Stomach (tissue), 4 donors: ENCODE measurements around the gene AGAP1.

ENCODE experiments used
- POLR2A ChIP-seq, 4 donors: fragments of 450-650 bp; IDR thresholded peaks; one replicate each; pipeline ENCODE4 v1.6.1; 2016; ENCODE audit warnings: antibody characterized with exemption in 4 of 4, control low read depth in 2 of 4, mild to moderate bottlenecking in 1 of 4, moderate library complexity in 1 of 4
- TF ChIP-seq, protein P1 (sequence below), 7 experiments: fragments of 450-650 bp in 4 of 7; fragments of 200-600 bp in 3 of 7; sonication (generic) in 3 of 7; IDR thresholded peaks; one replicate each; pipeline ENCODE4 v1.5.1; 2016 to 2019; ENCODE audit warnings: antibody characterized with exemption in 7 of 7, control low read depth in 2 of 7, mild to moderate bottlenecking in 1 of 7

DNA sequence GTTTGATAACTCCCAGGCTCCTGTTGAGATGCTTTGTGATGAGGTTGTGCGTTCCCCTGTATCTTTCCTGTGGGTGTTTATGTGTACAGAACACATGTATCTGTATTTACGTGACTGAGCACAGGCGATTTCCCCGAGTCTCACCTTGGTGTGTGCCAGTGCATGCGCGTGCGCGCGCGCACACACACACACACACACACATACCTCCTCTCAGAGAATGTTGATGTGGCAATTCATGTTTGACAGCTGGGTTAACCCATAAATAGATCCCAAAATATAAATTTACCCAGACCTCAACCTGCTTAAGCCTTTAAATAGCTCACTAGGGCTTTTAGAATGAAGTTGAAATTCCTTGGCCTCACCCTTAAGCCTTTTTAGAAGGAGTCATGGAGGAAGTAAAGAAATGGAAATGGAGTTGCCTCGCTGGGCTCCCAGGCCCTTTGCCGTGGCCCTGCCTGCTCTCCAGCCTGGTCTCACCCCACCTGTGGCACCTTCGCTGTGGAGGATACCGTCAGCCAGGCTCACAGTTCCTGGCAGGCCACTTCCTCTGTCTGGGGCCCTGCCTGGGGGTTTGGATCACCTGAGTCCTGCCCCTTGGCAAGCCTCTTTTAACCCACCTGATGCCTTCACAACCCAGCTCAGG, 20.3 kb downstream of the AGAP1 start:
- TF ChIP-seq, protein P1, sequence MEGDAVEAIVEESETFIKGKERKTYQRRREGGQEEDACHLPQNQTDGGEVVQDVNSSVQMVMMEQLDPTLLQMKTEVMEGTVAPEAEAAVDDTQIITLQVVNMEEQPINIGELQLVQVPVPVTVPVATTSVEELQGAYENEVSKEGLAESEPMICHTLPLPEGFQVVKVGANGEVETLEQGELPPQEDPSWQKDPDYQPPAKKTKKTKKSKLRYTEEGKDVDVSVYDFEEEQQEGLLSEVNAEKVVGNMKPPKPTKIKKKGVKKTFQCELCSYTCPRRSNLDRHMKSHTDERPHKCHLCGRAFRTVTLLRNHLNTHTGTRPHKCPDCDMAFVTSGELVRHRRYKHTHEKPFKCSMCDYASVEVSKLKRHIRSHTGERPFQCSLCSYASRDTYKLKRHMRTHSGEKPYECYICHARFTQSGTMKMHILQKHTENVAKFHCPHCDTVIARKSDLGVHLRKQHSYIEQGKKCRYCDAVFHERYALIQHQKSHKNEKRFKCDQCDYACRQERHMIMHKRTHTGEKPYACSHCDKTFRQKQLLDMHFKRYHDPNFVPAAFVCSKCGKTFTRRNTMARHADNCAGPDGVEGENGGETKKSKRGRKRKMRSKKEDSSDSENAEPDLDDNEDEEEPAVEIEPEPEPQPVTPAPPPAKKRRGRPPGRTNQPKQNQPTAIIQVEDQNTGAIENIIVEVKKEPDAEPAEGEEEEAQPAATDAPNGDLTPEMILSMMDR (IDR thresholded peaks at IDR 0.05), result no peak
- no peak for TF ChIP-seq POLR2A (IDR thresholded peaks at IDR 0.05)
